ENCODE results near the gene TEP1. TPM values are rescaled to one million over a fixed set of nuclear protein-coding genes. Genes with fewer than 3 reads are reported as not detected.
A peak's percentile ranks its signal among the peaks of the same experiment; 100 is the strongest.

The TEP1 gene
- total and polyA plus RNA-seq, 2 of the 8 experiments (the other 6 are each of a cell fraction or from before 2014, with no cell fraction given), result 6.9 to 10.7 TPM

DNA sequence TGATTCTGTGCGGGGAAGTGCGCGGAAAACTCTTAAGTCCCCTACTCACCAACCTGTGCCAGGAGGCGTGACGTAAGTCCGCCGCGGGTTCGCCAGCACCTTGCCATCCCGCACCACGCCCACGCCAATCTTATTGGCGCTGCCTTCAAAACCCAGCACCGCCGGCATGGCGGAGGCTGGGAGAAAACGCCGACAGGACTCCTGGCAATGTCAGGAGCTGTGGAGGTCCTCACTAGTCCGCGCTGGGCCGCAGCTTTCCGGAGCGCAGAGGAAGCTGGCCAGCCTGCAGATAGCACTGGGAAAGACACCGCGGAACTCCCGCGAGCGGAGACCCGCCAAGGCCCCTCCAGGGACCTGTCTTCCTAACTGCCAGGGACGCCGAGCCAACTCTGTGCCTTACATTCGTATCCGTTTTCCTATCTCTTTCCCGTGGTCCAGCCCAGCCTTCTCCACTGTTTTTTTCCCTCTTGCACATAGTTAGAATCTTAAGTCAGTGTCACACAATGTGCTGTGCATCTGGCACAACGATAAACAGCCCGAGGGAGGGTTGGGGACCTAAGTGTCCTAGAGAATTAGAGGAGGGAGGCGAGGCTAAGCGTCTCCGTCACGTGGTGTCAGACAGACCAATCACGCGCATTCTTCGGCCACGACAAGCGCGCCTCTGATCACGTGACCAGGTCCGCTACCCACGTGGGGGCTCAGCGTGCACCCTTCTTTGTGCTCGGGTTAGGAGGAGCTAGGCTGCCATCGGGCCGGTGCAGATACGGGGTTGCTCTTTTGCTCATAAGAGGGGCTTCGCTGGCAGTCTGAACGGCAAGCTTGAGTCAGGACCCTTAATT, 41.4 kb upstream of the TEP1 start, which contains the start of the genes APEX1 and OSGEP:
TSS of gene APEX1 (plus strand) at position 711 of the 839 bp plus-strand sequence. CDS start 420 bp downstream, outside the sequence.
TSS of gene OSGEP (minus strand) at position 297 of the 839 bp plus-strand sequence. CDS start at position 168, 129 bp downstream.
- Histone ChIP-seq H3K56ac (replicated peaks; ENCODE audit: insufficient read length, low read depth, low read length) (peak within 1 kb of the TSS; percentile 81), H3K14ac (ENCODE audit: insufficient read length) (no peak within 1 kb of the TSS), H3K9me3 (ENCODE audit: insufficient read depth in 2 of 2, low read depth in 1 of 2, low read length in 1 of 2) (no peaks in the 10 kb centered on the region), H2AK5ac (ENCODE audit: low read depth, low read length) (peak within 1 kb of the TSS; percentile 94; the same call in 1 of the 2 replicates), H2BK5ac (ENCODE audit: low read depth, low read length) (peak within 1 kb of the TSS; percentile 100), H4K8ac (ENCODE audit: extremely low read depth, insufficient read depth, low read length) (peak within 1 kb of the TSS; percentile 87; the same call in 1 of the 2 replicates), H3K27ac (ENCODE audit: low read depth, low read length) (peak within 1 kb of the TSS; percentile 99), H4K91ac (replicated peaks; ENCODE audit: insufficient read length, low read length) (peak within 1 kb of the TSS; percentile 81), H3K27me3 (replicated peaks in 1 of 4; ENCODE audit: control insufficient read depth in 3 of 4, extremely low read depth in 1 of 4, insufficient read depth in 3 of 4, low read length in 3 of 4) (no peaks in the 10 kb centered on the region), H3K36me3 (ENCODE audit: control insufficient read depth in 2 of 4, insufficient read depth in 4 of 4, low read length in 3 of 4) (peaks cover 26 to 59% (median 46%) of the 10 kb centered on the region in 4 experiments), H2AFZ (ENCODE audit: low read length) (peak within 1 kb of the TSS; percentile 94), H3K23ac (ENCODE audit: insufficient read length) (no peak within 1 kb of the TSS), H4K20me1 (replicated peaks in 1 of 2; ENCODE audit: control insufficient read depth in 1 of 2, insufficient read depth in 2 of 2, low read length in 2 of 2) (peaks cover 0 to 5% of the 10 kb centered on the region in 2 experiments), H3K4ac (replicated peaks; ENCODE audit: insufficient read length, low read depth, low read length) (peak within 1 kb of the TSS; percentile 1), H3K18ac (ENCODE audit: extremely low read depth, low read length) (peak within 1 kb of the TSS; percentile 97), H4K5ac (ENCODE audit: insufficient read length, low read depth, low read length) (peak within 1 kb of the TSS; percentile 80), H3K4me2 (ENCODE audit: insufficient read depth in 1 of 2, low read depth in 2 of 2, low read length in 2 of 2) (peak within 1 kb of the TSS; percentile 74 to 79), H3K4me1 (replicated peaks in 1 of 4; ENCODE audit: control insufficient read depth in 3 of 4, insufficient read depth in 4 of 4, low read length in 3 of 4) (peaks cover 0 to 10% (median 1%) of the 10 kb centered on the region in 4 experiments; a peak in 4 of 7 replicates), H3K4me3 (ENCODE audit: extremely low read depth in 1 of 4, insufficient read depth in 2 of 4, low read depth in 3 of 4, low read length in 4 of 4) (peak within 1 kb of the TSS; percentile 86 to 95 (median 90)), H2BK12ac (ENCODE audit: low read depth, low read length) (peak within 1 kb of the TSS; percentile 99), H3K79me1 (ENCODE audit: low read depth, low read length) (0 out of 2 replicates have a peak, but pooled peaks cover 4% of the 10 kb centered on the region), H3K9ac (replicated peaks in 1 of 4; ENCODE audit: extremely low read depth in 1 of 4, low read depth in 3 of 4, low read length in 3 of 4) (peak within 1 kb of the TSS; percentile 96 to 100 (median 98)), H2BK15ac (ENCODE audit: low read length) (peak within 1 kb of the TSS; percentile 100; the same call in 1 of the 2 replicates), H2BK120ac (replicated peaks; ENCODE audit: low read depth, low read length) (no peak within 1 kb of the TSS), H2BK20ac (ENCODE audit: low read length) (no peak within 1 kb of the TSS), H3K79me2 (ENCODE audit: control insufficient read depth in 1 of 2, insufficient read depth in 2 of 2, low read length in 2 of 2) (peaks cover 3 to 39% of the 10 kb centered on the region in 2 experiments), H3K23me2 (ENCODE audit: low read depth, low read length) (peaks cover 8% of the 10 kb centered on the region)
- WGBS, 2 experiments (ENCODE audit: extremely low coverage in 1 of 2, insufficient coverage in 1 of 2, insufficient read length in 1 of 2, insufficient replicate concordance in 2 of 2, low coverage in 1 of 2, low lambda C conversion rate in 2 of 2, missing lambda C conversion rate in 1 of 2), result 2% methylated on average over 56 of the region's 56 CpGs; no CpG with 5 or more reads in 1 of the 2 experiments
- POLR2A ChIA-PET (ENCODE audit: partially characterized antibody), result interaction anchor here (0.6 to 5.5 kb wide), 40 partner anchors 10 to 227 kb away, joined by 3 to 88 read pairs (median 5); partner anchors contain the start of genes KLHL33, PARP2, PNP and TEP1
- DNase-seq (ENCODE audit: low read depth in 1 of 2, low spot score in 2 of 2), result peak; percentile 93 to 95
- FAIRE-seq, result peak; percentile 92
- CTCF ChIA-PET (ENCODE audit: partially characterized antibody), result interaction anchor here (0.5 to 3.7 kb wide), 9 partner anchors 8 to 152 kb away, joined by 3 to 9 read pairs (median 3); partner anchors contain the start of gene TEP1
- TF ChIP-seq JUN (IDR thresholded peaks at IDR 0.05; ENCODE audit: low read depth, low read length), result no peak
- TF ChIP-seq BRCA1 (IDR thresholded peaks at IDR 0.05; ENCODE audit: low read depth, low read length), result peak; percentile 57; the same call in 1 of the 2 replicates
- no peak for TF ChIP-seq EP300 (IDR thresholded peaks at IDR 0.05; ENCODE audit: borderline replicate concordance in 1 of 2, low read depth in 2 of 2, low read length in 2 of 2)
- peak; percentile 89 for TF ChIP-seq TBP (IDR thresholded peaks at IDR 0.05; ENCODE audit: low read depth, low read length)
- TF ChIP-seq, protein P1, sequence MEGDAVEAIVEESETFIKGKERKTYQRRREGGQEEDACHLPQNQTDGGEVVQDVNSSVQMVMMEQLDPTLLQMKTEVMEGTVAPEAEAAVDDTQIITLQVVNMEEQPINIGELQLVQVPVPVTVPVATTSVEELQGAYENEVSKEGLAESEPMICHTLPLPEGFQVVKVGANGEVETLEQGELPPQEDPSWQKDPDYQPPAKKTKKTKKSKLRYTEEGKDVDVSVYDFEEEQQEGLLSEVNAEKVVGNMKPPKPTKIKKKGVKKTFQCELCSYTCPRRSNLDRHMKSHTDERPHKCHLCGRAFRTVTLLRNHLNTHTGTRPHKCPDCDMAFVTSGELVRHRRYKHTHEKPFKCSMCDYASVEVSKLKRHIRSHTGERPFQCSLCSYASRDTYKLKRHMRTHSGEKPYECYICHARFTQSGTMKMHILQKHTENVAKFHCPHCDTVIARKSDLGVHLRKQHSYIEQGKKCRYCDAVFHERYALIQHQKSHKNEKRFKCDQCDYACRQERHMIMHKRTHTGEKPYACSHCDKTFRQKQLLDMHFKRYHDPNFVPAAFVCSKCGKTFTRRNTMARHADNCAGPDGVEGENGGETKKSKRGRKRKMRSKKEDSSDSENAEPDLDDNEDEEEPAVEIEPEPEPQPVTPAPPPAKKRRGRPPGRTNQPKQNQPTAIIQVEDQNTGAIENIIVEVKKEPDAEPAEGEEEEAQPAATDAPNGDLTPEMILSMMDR (IDR thresholded peaks at IDR 0.05; ENCODE audit: control extremely low read depth in 1 of 3, insufficient read depth in 1 of 3, low read depth in 1 of 3, low read length in 3 of 3), result no peak; a peak in 1 of 4 replicates
- TF ChIP-seq TCF12 (IDR thresholded peaks at IDR 0.05; ENCODE audit: low read depth, low read length), result no peak
- TF ChIP-seq RXRA (IDR thresholded peaks at IDR 0.05; ENCODE audit: insufficient read depth, low read depth, low read length), result no peak
- no peak for TF ChIP-seq GABPA (IDR thresholded peaks at IDR 0.05; ENCODE audit: borderline replicate concordance, insufficient read depth, low read length)
